ENCODE results near the gene PTGER3. TPM values are rescaled to one million over a fixed set of nuclear protein-coding genes. Genes with fewer than 3 reads are reported as not detected.

The PTGER3 gene
- total RNA-seq, 1 donor from 2014 or later: 0.29 TPM

GRCh38 chr1:71081697-71082080 is 34.1 kb upstream of the PTGER3 start:
- no peak for DNase-seq
- peak overlapping the region; percentile 81 for H3K4me3 Mint-ChIP-seq (ENCODE audit: unreplicated experiment)
- no peaks in the 10 kb centered on the region for H3K9me3 Mint-ChIP-seq (ENCODE audit: unreplicated experiment)
- H3K27me3 Mint-ChIP-seq (ENCODE audit: unreplicated experiment): peaks cover 5% of the 10 kb centered on the region
- no peaks in the 10 kb centered on the region for H3K36me3 Mint-ChIP-seq (ENCODE audit: unreplicated experiment)
- TF ChIP-seq CTCF (IDR thresholded peaks at IDR 0.05; ENCODE audit: partially characterized antibody, unreplicated experiment): no peak
- H3K27ac Mint-ChIP-seq (ENCODE audit: unreplicated experiment): no peak overlapping the region
- H3K4me1 Mint-ChIP-seq (ENCODE audit: low read depth, unreplicated experiment): peaks cover 4% of the 10 kb centered on the region

DNA sequence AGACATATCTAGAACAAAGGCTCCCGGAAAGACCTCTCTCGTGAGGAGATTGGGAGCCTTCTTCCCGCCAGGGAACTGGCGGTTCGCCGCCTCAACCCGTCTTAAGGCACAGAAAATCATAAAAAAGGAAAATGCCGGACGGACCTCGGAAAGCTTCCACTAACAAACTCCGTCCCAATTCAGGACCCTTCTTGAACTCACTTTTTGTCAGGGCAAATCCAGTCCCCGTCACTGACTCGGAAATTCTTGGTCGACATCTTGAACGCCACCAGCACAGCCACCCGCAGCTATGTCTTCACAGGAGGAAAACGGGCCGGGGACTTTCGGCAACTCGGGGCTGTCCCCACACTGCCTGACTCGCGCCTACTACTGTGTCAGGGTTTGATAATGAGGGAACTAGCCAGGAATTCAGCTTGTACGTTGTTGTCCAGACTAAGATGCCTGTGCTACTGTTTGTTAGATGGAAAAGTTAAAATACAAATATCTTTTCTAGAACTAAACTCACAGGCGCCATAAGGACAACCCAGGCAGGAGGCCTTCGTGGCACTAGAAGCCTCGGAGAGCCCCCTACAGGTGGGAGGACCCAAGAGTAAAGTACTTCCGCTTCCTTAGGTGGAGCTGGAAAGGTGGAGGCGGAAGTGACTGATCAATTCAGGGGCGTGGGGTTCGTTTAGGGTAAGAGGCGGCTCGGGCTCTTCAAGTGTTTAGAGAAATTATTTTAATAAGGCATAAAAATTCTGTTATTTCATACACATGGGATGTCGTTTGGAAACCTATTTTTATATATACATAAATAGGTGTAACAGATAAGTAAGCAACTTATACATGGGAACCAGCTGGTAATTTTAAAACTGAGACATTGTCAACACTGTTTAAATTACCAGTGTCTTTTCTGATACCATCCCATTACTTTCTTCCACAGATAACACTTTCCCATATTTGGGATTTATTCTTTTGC is 33.4 kb upstream of the PTGER3 start, which contains the start of gene ZRANB2:
Gene ZRANB2 (minus strand): TSS at position 297 of the 958 bp plus-strand sequence. CDS start 40 bp downstream, at position 257.
- peak; percentile 87 for DNase-seq
- H3K9me3 Mint-ChIP-seq (ENCODE audit: unreplicated experiment): no peaks in the 10 kb centered on the region
- peaks cover 4% of the 10 kb centered on the region for H3K4me1 Mint-ChIP-seq (ENCODE audit: low read depth, unreplicated experiment)
- no peaks in the 10 kb centered on the region for H3K36me3 Mint-ChIP-seq (ENCODE audit: unreplicated experiment)
- peak within 1 kb of the TSS; percentile 90 for H3K27ac Mint-ChIP-seq (ENCODE audit: unreplicated experiment)
- H3K4me3 Mint-ChIP-seq (ENCODE audit: unreplicated experiment): peak within 1 kb of the TSS; percentile 90
- TF ChIP-seq CTCF (IDR thresholded peaks at IDR 0.05; ENCODE audit: partially characterized antibody, unreplicated experiment): peak; percentile 50
- H3K27me3 Mint-ChIP-seq (ENCODE audit: unreplicated experiment): peaks cover 5% of the 10 kb centered on the region

- TF ChIP-seq CTCF (IDR thresholded peaks at IDR 0.05; ENCODE audit: partially characterized antibody, unreplicated experiment): no peak
- Mint-ChIP-seq H3K4me3 (ENCODE audit: unreplicated experiment) (peak overlapping the region; percentile 90), H3K9me3 (ENCODE audit: unreplicated experiment) (no peaks in the 10 kb centered on the region), H3K27ac (ENCODE audit: unreplicated experiment) (peak overlapping the region; percentile 40), H3K4me1 (ENCODE audit: low read depth, unreplicated experiment) (peaks cover 4% of the 10 kb centered on the region), H3K36me3 (ENCODE audit: unreplicated experiment) (no peaks in the 10 kb centered on the region), H3K27me3 (ENCODE audit: unreplicated experiment) (peaks cover 5% of the 10 kb centered on the region)
- DNase-seq: no peak
Measured at GRCh38 chr1:71080230-71080738, 32.7 kb upstream of the PTGER3 start.

- Mint-ChIP-seq H3K36me3 (ENCODE audit: unreplicated experiment) (peaks cover 6% of the 10 kb centered on the region), H3K27ac (ENCODE audit: unreplicated experiment) (no peak overlapping the region), H3K4me3 (ENCODE audit: unreplicated experiment) (no peak overlapping the region), H3K9me3 (ENCODE audit: unreplicated experiment) (no peaks in the 10 kb centered on the region), H3K4me1 (ENCODE audit: low read depth, unreplicated experiment) (peaks cover 2% of the 10 kb centered on the region), H3K27me3 (ENCODE audit: unreplicated experiment) (no peaks in the 10 kb centered on the region)
- no peak for TF ChIP-seq CTCF (IDR thresholded peaks at IDR 0.05; ENCODE audit: partially characterized antibody, unreplicated experiment)
- no peak for DNase-seq
Measured at GRCh38 chr1:71074681-71075080, 27.1 kb upstream of the PTGER3 start.

GRCh38 chr1:71072273-71072672 is 24.7 kb upstream of the PTGER3 start:
- no peak for TF ChIP-seq CTCF (IDR thresholded peaks at IDR 0.05; ENCODE audit: partially characterized antibody, unreplicated experiment)
- H3K9me3 Mint-ChIP-seq (ENCODE audit: unreplicated experiment): no peaks in the 10 kb centered on the region
- DNase-seq: no peak
- H3K27me3 Mint-ChIP-seq (ENCODE audit: unreplicated experiment): no peaks in the 10 kb centered on the region
- no peak overlapping the region for H3K4me3 Mint-ChIP-seq (ENCODE audit: unreplicated experiment)
- no peaks in the 10 kb centered on the region for H3K4me1 Mint-ChIP-seq (ENCODE audit: low read depth, unreplicated experiment)
- peaks cover 6% of the 10 kb centered on the region for H3K36me3 Mint-ChIP-seq (ENCODE audit: unreplicated experiment)
- H3K27ac Mint-ChIP-seq (ENCODE audit: unreplicated experiment): no peak overlapping the region

Measured in glutamatergic neuron (in vitro differentiated cells).